C4-2B (cell line): ENCODE measurements around the gene STIM1.

Experiments used
- H3K27ac ChIP-seq: fragments of 450-650 bp; 2 replicates; pipeline ENCODE4 v1.5.1; 2017
- ZFX ChIP-seq: fragments of 450-650 bp; IDR thresholded peaks from 2 replicates; pipeline ENCODE4 v1.6.1; 2017
- TF ChIP-seq, protein P1 (sequence below): fragments of 450-650 bp; conservative IDR thresholded peaks from 2 replicates; pipeline ENCODE4 v1.5.1; 2017; ENCODE audit warnings: mild to moderate bottlenecking

STIM1 gene

DNA sequence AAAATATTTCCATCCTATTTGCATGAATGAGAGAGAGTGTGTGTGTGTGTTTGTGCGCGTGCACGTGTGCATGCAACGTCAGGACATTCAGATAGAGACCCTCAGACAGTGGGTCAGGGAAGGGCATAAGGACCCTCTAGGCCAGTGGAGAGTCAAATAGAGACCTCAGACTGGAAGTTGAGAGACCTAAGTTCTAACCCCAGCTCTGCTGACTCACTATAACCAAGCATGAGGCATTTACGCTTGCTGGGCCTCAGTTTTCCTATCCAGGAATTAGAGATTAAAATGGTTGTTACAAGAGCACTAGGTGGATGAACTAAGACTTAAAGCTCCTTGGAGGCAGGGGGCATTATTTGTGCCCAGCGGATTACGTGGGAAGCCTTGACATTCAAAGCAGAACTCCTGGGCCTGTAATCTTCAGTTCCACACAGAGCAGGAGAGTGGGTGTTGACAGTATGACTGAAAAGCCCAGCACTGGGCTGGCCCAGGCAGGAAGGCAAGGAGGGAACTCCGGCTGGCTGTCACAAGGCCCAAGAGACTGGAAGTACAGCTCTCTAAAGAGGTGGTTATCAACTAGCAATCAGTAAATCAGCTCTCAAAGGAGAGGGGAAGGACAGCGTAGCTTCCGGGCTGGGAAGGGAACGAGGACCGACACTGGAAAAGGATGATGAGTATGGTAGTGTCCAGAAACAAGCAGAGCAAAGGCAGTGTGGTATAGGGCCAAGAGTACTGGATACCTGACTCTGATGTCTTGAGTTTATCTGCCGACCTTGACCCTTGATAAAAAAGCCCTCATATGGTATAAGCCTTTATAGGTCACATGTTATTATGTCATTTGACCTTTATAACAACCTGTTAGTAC, 23.9 kb upstream of the STIM1 start:
- no peak overlapping the region for H3K27ac ChIP-seq
- TF ChIP-seq, protein P1, sequence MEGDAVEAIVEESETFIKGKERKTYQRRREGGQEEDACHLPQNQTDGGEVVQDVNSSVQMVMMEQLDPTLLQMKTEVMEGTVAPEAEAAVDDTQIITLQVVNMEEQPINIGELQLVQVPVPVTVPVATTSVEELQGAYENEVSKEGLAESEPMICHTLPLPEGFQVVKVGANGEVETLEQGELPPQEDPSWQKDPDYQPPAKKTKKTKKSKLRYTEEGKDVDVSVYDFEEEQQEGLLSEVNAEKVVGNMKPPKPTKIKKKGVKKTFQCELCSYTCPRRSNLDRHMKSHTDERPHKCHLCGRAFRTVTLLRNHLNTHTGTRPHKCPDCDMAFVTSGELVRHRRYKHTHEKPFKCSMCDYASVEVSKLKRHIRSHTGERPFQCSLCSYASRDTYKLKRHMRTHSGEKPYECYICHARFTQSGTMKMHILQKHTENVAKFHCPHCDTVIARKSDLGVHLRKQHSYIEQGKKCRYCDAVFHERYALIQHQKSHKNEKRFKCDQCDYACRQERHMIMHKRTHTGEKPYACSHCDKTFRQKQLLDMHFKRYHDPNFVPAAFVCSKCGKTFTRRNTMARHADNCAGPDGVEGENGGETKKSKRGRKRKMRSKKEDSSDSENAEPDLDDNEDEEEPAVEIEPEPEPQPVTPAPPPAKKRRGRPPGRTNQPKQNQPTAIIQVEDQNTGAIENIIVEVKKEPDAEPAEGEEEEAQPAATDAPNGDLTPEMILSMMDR = no peak
- TF ChIP-seq ZFX = no peak

DNA sequence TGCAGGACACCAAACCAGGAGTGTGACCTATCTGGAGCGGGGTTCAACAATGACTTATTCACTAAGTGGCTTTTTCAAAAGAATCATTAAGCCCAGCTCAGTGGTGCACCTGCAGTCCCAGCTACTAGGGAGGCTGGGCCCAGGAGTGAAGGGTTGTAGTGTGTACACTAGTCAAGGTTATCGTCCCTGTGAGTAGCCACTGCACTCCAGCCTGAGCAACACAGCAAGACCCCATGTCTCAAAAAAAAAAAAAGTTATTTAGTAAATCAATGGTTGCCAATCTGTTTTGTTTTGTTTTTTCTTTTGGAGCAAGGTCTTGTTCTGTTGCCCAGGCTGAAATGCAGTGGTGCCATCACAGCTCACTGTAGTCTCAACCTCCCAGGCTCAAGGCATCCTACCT, 22.6 kb upstream of the STIM1 start:
- H3K27ac ChIP-seq = no peak overlapping the region
- TF ChIP-seq ZFX = no peak
- TF ChIP-seq, protein P1 = no peak

DNA sequence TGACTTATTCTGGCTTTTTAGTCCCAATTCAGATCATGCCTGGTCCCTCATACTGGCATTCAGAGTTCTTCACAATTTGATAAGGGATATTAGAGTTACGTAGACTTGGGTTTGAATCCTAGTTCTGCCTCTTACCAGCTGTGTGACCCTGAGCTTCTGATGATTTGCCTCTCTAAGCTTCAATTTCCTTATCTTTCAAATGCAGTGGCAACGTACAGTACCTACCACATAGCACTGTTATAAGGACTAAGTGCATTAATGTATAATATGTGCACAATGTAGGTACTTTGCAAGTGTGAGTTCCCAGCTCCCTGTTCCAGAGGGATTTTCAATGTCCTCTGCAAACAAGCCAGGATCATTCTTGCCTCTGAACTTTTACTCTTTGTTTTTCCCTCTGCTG, 22.0 kb upstream of the STIM1 start:
- TF ChIP-seq, protein P1 = no peak
- TF ChIP-seq ZFX = no peak
- no peak overlapping the region for H3K27ac ChIP-seq

DNA sequence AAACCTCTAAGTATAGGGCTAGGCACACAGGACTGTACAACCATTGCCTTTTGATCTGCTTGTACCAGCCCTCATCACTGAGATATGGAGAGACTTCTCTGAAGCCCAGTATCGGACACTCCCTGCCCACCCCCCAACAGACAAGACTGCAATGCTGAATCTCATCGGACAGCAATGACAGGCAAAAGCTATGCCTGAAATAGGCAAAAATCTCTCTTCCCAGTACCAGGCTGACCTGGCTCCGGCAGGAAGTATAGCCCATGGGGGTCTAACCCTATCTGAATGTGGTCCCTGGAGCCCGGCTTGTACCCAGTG, 21.2 kb upstream of the STIM1 start:
- H3K27ac ChIP-seq = no peak overlapping the region
- TF ChIP-seq ZFX = no peak
- TF ChIP-seq, protein P1 = no peak

DNA sequence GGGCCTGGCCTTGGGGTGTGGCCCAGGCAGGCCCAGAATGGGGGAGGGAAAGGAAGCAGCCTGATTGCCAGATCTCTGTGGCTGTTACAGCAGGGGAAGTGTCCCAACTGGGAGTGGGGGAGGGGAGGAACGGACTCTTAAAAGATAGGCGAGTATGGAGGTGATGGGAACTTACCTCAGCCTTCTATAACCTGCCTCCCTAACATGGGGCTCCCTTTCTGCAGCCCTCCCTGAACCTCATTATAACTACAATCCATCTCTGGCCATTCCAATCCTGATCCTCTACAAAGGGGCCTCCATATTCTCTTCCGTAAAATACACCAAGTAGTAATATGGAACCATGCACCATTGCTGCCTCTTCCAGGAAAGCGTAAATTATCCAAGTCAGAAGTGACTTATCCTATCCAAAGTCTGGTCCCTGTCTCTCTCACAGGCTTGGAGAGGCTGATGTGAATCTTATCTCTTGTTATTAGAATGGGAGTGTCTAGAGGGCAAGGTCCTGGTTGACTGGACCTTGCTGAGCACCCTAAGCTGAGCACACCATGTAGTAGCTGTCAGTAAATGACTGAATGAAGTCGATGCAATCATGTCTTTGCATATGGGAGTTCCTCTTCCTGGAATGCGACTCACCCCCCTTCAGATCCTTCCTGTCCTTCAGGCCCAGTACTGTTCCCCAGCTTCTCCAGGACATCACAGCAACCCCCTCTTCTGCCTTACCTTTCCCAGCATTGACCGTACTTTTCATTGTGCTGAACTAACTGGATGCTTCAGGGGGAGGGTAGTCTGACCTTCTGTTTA, 20.6 kb upstream of the STIM1 start:
- no peak overlapping the region for H3K27ac ChIP-seq
- TF ChIP-seq, protein P1 = no peak
- TF ChIP-seq ZFX = no peak

DNA sequence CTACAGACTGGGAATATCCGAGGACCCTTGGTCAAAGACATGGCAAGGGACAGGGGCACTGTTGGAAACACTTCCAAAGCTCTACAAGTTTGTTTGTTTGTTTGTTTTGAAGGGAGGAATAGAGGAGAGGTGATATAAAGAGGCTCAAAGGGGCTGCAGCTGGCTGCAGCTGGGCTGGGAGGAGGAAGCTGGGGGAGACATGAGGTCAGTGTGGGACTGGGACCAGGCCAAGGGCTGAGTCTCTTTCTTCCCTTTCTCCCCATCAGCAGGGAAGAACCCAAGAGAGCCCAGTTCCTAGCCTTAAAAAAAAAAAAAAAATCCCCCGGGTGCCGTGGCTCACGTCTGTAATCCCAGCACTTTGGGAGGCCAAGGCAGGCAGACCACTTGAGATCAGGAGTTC, 19.7 kb upstream of the STIM1 start:
- H3K27ac ChIP-seq = no peak overlapping the region
- no peak for TF ChIP-seq ZFX
- TF ChIP-seq, protein P1 = no peak

DNA sequence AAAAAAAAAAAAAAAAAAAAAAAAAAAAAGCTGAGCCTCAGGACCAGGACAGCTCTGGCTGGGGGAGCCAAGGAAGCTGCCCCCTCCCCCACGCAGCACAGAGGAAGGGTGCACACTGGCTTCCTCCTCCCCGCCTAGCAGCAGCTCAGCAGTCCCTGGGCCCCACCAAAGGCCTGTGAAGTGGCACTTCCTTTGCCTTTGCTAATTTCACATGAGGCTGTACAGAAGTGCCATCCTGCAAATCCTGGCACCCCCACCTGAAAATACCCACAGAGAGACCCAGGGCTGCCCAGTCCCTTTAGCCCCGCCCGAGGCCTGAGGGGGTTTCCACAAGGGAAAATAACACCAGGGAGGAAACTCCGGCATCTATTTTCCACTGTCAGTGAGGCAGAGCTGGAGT, 18.6 kb upstream of the STIM1 start:
- TF ChIP-seq ZFX = no peak
- TF ChIP-seq, protein P1 = no peak
- no peak overlapping the region for H3K27ac ChIP-seq
